ENCODE data around the gene IGSF23.
A peak's percentile ranks its signal among the peaks of the same experiment; 100 is the strongest.
"Not testable (repeated sequence)": the region's sequence is repeated elsewhere in the genome, so short reads cannot be mapped to it uniquely, and the experiment has no call there.

Gene IGSF23

GRCh38 chr19:44668985-44669764 is 55.8 kb downstream of the IGSF23 start:
- no peak for TF ChIP-seq CTCF (IDR thresholded peaks at IDR 0.05; ENCODE audit: borderline replicate concordance, control extremely low read depth, extremely low read depth, insufficient read depth, missing control alignments)
- in situ Hi-C loops (cut with MboI; ENCODE audit: low sequenced_read_pairs, unreplicated experiment) = no loop called here
- no peak for DNase-seq (ENCODE audit: low spot score)

GRCh38 chr19:44670027-44670426 is 56.7 kb downstream of the IGSF23 start:
- DNase-seq (ENCODE audit: low spot score); in situ Hi-C loops (cut with MboI; ENCODE audit: low sequenced_read_pairs, unreplicated experiment): not testable (repeated sequence)

- peak; percentile 59 for DNase-seq (ENCODE audit: low spot score)
- in situ Hi-C loops (cut with MboI; ENCODE audit: low sequenced_read_pairs, unreplicated experiment) = no loop called here
- no peak for TF ChIP-seq CTCF (IDR thresholded peaks at IDR 0.05; ENCODE audit: borderline replicate concordance, control extremely low read depth, extremely low read depth, insufficient read depth, missing control alignments)
Observed at GRCh38 chr19:44671400-44671799, 58.0 kb downstream of the IGSF23 start, which contains the start of gene CEACAM19. CEACAM19 (plus strand) TSS chr19:44671482; CDS start chr19:44671932, 450 bp downstream.

- in situ Hi-C loops (cut with MboI; ENCODE audit: low sequenced_read_pairs, unreplicated experiment) = no loop called here
- DNase-seq (ENCODE audit: low spot score) = no peak
- no peak for TF ChIP-seq CTCF (IDR thresholded peaks at IDR 0.05; ENCODE audit: borderline replicate concordance, control extremely low read depth, extremely low read depth, insufficient read depth, missing control alignments)
Observed at GRCh38 chr19:44672226-44672625, 58.9 kb downstream of the IGSF23 start.

GRCh38 chr19:44673510-44673909 is 60.1 kb downstream of the IGSF23 start:
- DNase-seq (ENCODE audit: low spot score) = no peak
- in situ Hi-C loops (cut with MboI; ENCODE audit: low sequenced_read_pairs, unreplicated experiment) = no loop called here
- no peak for TF ChIP-seq CTCF (IDR thresholded peaks at IDR 0.05; ENCODE audit: borderline replicate concordance, control extremely low read depth, extremely low read depth, insufficient read depth, missing control alignments)

GRCh38 chr19:44675521-44675920 is 62.2 kb downstream of the IGSF23 start:
- no peak for DNase-seq (ENCODE audit: low spot score)
- no peak for TF ChIP-seq CTCF (IDR thresholded peaks at IDR 0.05; ENCODE audit: borderline replicate concordance, control extremely low read depth, extremely low read depth, insufficient read depth, missing control alignments)
- in situ Hi-C loops (cut with MboI; ENCODE audit: low sequenced_read_pairs, unreplicated experiment) = no loop called here

- in situ Hi-C loops (cut with MboI; ENCODE audit: low sequenced_read_pairs, unreplicated experiment) = no loop called here
- TF ChIP-seq CTCF (IDR thresholded peaks at IDR 0.05; ENCODE audit: borderline replicate concordance, control extremely low read depth, extremely low read depth, insufficient read depth, missing control alignments) = no peak
- DNase-seq (ENCODE audit: low spot score) = no peak
Observed at GRCh38 chr19:44677019-44677811, 63.9 kb downstream of the IGSF23 start.

All from GM13976 (cell line).